ENCODE measurements around the gene AVPR2. TPM values are rescaled to one million over a fixed set of nuclear protein-coding genes. Genes with fewer than 3 reads are reported as not detected.

AVPR2 gene
- total RNA-seq, 4 donors from 2014 or later = 0.53 to 5.0 (median 1.1) TPM

GRCh38 chrX:153932220-153932915, 27.9 kb downstream of the AVPR2 start:
- Histone ChIP-seq H3K27me3 (no peaks in the 10 kb centered on the region), H3K4me1 (peaks cover 0 to 25% (median 6%) of the 10 kb centered on the region in 4 donors), H3K4me3 (no peak overlapping the region), H3K27ac (no peak overlapping the region), H3K9me3 (no peaks in the 10 kb centered on the region), H3K36me3 (peaks cover 0 to 21% (median 0%) of the 10 kb centered on the region in 3 donors)
- DNase-seq = no peak
- TF ChIP-seq POLR2A (IDR thresholded peaks at IDR 0.05) = no peak
- TF ChIP-seq CTCF (IDR thresholded peaks at IDR 0.05) = no peak

DNA sequence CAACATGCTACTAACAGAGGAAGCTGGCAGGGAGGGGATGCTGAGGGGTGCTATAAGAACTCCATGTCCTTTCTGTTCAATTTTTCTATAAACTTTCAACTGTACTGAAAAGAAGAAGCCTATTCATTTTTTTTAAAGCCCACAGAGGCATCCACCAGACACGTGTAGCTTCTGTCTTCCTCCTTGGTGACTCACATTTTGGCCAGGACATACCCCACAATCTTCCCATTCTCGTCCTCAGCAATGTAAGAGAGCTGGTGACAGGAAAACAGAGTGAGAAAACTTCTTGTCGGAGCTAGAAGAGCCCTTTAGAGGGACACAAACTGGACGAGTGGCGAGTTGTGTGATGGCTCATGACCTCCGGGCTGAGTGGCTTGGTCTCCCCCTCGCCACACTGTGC, 29.3 kb downstream of the AVPR2 start:
- H3K27ac ChIP-seq = peak overlapping the region in 1 of 4 donors; percentile 71
- no peak for DNase-seq
- H3K27me3 ChIP-seq = no peaks in the 10 kb centered on the region
- peaks cover 0 to 21% (median 0%) of the 10 kb centered on the region in 3 donors for H3K36me3 ChIP-seq
- peak overlapping the region in 3 of 4 donors; percentile 78 to 87 (median 79) for H3K4me3 ChIP-seq
- no peaks in the 10 kb centered on the region for H3K9me3 ChIP-seq
- TF ChIP-seq POLR2A (IDR thresholded peaks at IDR 0.05) (no peak), CTCF (IDR thresholded peaks at IDR 0.05) (no peak)
- H3K4me1 ChIP-seq = peaks cover 0 to 23% (median 2%) of the 10 kb centered on the region in 4 donors

DNA sequence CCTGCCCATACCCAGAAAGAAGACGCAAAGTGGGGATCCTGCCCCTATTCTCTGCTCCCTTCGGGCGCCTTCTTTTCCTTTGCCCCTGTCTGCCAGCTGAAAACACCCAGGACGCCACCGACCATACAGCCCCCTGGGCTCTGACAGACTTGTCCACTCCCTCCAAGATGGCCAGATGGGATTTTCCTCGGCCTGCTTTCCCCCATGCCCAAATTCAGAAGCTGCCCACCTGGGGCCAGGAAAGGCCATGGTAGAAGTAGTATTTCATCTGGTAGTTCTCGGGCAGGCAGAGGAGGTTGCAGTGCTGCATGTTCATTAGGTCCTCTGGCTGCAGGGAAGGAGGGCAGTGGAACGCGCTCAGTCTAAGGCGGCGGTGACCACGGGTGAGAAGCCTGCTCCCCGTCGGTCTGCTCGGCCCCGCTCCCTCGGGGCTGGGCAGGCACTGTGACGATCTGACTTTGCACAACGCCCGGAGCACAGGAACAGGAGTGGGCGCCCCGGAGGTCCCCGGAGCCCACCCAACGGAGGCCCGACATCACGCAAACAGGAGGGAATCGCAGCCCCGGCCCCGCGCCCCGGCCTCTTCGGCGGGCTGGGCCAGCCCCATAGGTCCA, 29.8 kb downstream of the AVPR2 start:
- DNase-seq = peak in 1 of 3 donors; percentile 50
- TF ChIP-seq POLR2A (IDR thresholded peaks at IDR 0.05) (no peak), CTCF (IDR thresholded peaks at IDR 0.05) (no peak)
- H3K9me3 ChIP-seq = no peaks in the 10 kb centered on the region
- H3K27me3 ChIP-seq = no peaks in the 10 kb centered on the region
- peak overlapping the region; percentile 57 to 71 (median 62) for H3K27ac ChIP-seq
- H3K36me3 ChIP-seq = peaks cover 0 to 21% (median 0%) of the 10 kb centered on the region in 3 donors
- H3K4me1 ChIP-seq = peaks cover 0 to 18% (median 2%) of the 10 kb centered on the region in 4 donors
- H3K4me3 ChIP-seq = peak overlapping the region; percentile 49 to 87 (median 78)

- peak within 1 kb of the TSS; percentile 49 to 87 (median 78) for H3K4me3 ChIP-seq
- TF ChIP-seq CTCF (IDR thresholded peaks at IDR 0.05) (no peak), POLR2A (IDR thresholded peaks at IDR 0.05) (peak in 1 of 2 donors; percentile 41)
- no peaks in the 10 kb centered on the region for H3K27me3 ChIP-seq
- H3K9me3 ChIP-seq = no peaks in the 10 kb centered on the region
- peak; percentile 68 to 85 (median 80) for DNase-seq
- H3K27ac ChIP-seq = peak within 1 kb of the TSS; percentile 57 to 71 (median 62)
- peaks cover 0 to 21% (median 0%) of the 10 kb centered on the region in 3 donors for H3K36me3 ChIP-seq
- H3K4me1 ChIP-seq = peaks cover 0 to 14% (median 2%) of the 10 kb centered on the region in 4 donors
Observed at GRCh38 chrX:153934762-153935325, 30.4 kb downstream of the AVPR2 start, which contains the start of gene NAA10. TSS of gene NAA10 (minus strand) at chrX:153935037. CDS start at chrX:153934904, 133 bp downstream.

- H3K27me3 ChIP-seq = no peaks in the 10 kb centered on the region
- no peaks in the 10 kb centered on the region for H3K9me3 ChIP-seq
- DNase-seq = no peak
- H3K4me1 ChIP-seq = peaks cover 0 to 14% (median 2%) of the 10 kb centered on the region in 4 donors
- TF ChIP-seq CTCF (IDR thresholded peaks at IDR 0.05) = no peak
- TF ChIP-seq POLR2A (IDR thresholded peaks at IDR 0.05) = no peak
- peak overlapping the region in 2 of 4 donors; percentile 66 to 71 for H3K27ac ChIP-seq
- H3K4me3 ChIP-seq = peak overlapping the region; percentile 49 to 87 (median 78)
- H3K36me3 ChIP-seq = peaks cover 0 to 17% (median 0%) of the 10 kb centered on the region in 3 donors
Observed at GRCh38 chrX:153935326-153935851, 30.9 kb downstream of the AVPR2 start.

Data from Peyer's patch (tissue), 4 donors.